NT2/D1 (cell line): ENCODE measurements around the gene SBF2.

Source experiments
- YY1 ChIP-seq: IDR thresholded peaks from 2 replicates; pipeline ENCODE4 v1.6.1; 2011; ENCODE audit not compliant: insufficient read length, insufficient read depth
- ZNF274 ChIP-seq: IDR thresholded peaks from 2 replicates; pipeline ENCODE4 v1.6.1; 2011; ENCODE audit warnings: mild to moderate bottlenecking, low read depth, low read length

DNA sequence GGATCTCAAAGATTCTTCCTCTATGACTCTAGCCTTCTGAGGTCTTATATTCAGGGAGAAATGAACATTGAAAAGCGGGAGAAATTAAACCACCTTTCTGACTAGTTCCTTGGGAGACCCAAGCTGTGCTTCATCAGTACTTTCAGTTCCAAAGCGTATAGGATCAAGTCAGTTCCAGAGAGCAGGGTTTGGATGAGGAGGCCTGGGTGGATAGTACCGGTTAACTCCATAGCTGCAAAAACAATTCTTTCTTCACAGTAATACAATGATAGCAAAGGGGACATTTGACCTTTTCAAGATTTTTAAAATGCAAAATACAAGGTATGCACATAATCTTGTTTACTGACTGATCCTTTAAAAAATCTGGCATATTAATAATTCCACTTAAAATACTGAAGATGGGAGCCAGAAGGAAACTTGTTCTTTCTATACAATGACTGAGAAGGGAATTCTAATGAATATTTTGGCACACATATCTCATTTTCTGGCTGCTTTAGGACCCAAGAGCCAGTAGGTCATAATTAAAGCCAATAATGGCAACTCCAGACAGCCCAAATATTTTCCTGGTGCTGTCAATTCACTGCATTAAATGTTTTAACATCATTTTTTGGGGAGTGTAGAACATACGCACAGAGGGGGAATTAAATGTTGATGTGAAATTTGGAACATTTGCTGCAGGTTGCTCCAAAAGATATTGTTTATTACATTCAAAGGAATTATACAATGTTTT, 26.9 kb upstream of the SBF2 start:
- TF ChIP-seq ZNF274 = no peak
- TF ChIP-seq YY1 = no peak
